ENCODE results near the gene NANOS3. TPM values are rescaled to one million over a fixed set of nuclear protein-coding genes. Genes with fewer than 3 reads are reported as not detected.

Gene NANOS3
- total RNA-seq, 2 donors from 2014 or later, result 3.1 to 3.8 TPM

GRCh38 chr19:13892870-13893269 is 15.9 kb downstream of the NANOS3 start:
- H3K4me3 Mint-ChIP-seq, result no peak overlapping the region
- H3K9me3 Mint-ChIP-seq, result no peaks in the 10 kb centered on the region
- DNase-seq, result no peak
- no peaks in the 10 kb centered on the region for H3K36me3 Mint-ChIP-seq (ENCODE audit: insufficient read depth in 2 of 2)
- no peak overlapping the region for H3K27ac Mint-ChIP-seq
- H3K27me3 Mint-ChIP-seq (ENCODE audit: low read depth), result no peaks in the 10 kb centered on the region
- ATAC-seq (replicated peaks in 1 of 2), result no peak
- H3K4me1 Mint-ChIP-seq (ENCODE audit: low read depth), result no peaks in the 10 kb centered on the region

- no peaks in the 10 kb centered on the region for H3K36me3 Mint-ChIP-seq (ENCODE audit: insufficient read depth in 2 of 2)
- no peak for DNase-seq
- no peaks in the 10 kb centered on the region for H3K4me1 Mint-ChIP-seq (ENCODE audit: low read depth)
- no peak overlapping the region for H3K4me3 Mint-ChIP-seq
- H3K27ac Mint-ChIP-seq, result no peak overlapping the region
- no peak for ATAC-seq (replicated peaks in 1 of 2)
- H3K27me3 Mint-ChIP-seq (ENCODE audit: low read depth), result no peaks in the 10 kb centered on the region
- no peaks in the 10 kb centered on the region for H3K9me3 Mint-ChIP-seq
Observed at GRCh38 chr19:13894552-13894951, 17.6 kb downstream of the NANOS3 start.

GRCh38 chr19:13896227-13896626 is 19.3 kb downstream of the NANOS3 start:
- ATAC-seq (replicated peaks in 1 of 2) (no peak), DNase-seq (no peak)
- no peak overlapping the region for H3K27ac Mint-ChIP-seq
- no peaks in the 10 kb centered on the region for H3K9me3 Mint-ChIP-seq
- no peaks in the 10 kb centered on the region for H3K36me3 Mint-ChIP-seq (ENCODE audit: insufficient read depth in 2 of 2)
- H3K4me1 Mint-ChIP-seq (ENCODE audit: low read depth), result no peaks in the 10 kb centered on the region
- no peaks in the 10 kb centered on the region for H3K27me3 Mint-ChIP-seq (ENCODE audit: low read depth)
- H3K4me3 Mint-ChIP-seq, result no peak overlapping the region

GRCh38 chr19:13899393-13899792 is 22.5 kb downstream of the NANOS3 start:
- no peak for DNase-seq
- ATAC-seq (replicated peaks in 1 of 2), result no peak
- peaks cover 4% of the 10 kb centered on the region for H3K4me1 Mint-ChIP-seq (ENCODE audit: low read depth)

GRCh38 chr19:13899912-13900584 is 23.1 kb downstream of the NANOS3 start:
- no peaks in the 10 kb centered on the region for H3K36me3 Mint-ChIP-seq (ENCODE audit: insufficient read depth in 2 of 2)
- H3K27ac Mint-ChIP-seq, result no peak overlapping the region
- ATAC-seq (replicated peaks in 1 of 2) (no peak), DNase-seq (no peak)
- H3K27me3 Mint-ChIP-seq (ENCODE audit: low read depth), result no peaks in the 10 kb centered on the region
- no peak overlapping the region for H3K4me3 Mint-ChIP-seq
- no peaks in the 10 kb centered on the region for H3K9me3 Mint-ChIP-seq
- peaks cover 10% of the 10 kb centered on the region for H3K4me1 Mint-ChIP-seq (ENCODE audit: low read depth)

More at GRCh38 chr19:13899393-13899792, 22.5 kb downstream of the NANOS3 start:
- Mint-ChIP-seq H3K9me3 (no peaks in the 10 kb centered on the region), H3K36me3 (ENCODE audit: insufficient read depth in 2 of 2) (no peaks in the 10 kb centered on the region), H3K27me3 (ENCODE audit: low read depth) (no peaks in the 10 kb centered on the region), H3K27ac (no peak overlapping the region), H3K4me3 (no peak overlapping the region)

GRCh38 chr19:13902993-13903555 is 26.1 kb downstream of the NANOS3 start:
- no peaks in the 10 kb centered on the region for H3K9me3 Mint-ChIP-seq
- H3K36me3 Mint-ChIP-seq (ENCODE audit: insufficient read depth in 2 of 2), result no peaks in the 10 kb centered on the region
- H3K4me3 Mint-ChIP-seq, result no peak overlapping the region
- ATAC-seq (replicated peaks in 1 of 2) (no peak), DNase-seq (peak; percentile 35 to 39)
- peaks cover 31% of the 10 kb centered on the region for H3K4me1 Mint-ChIP-seq (ENCODE audit: low read depth)
- no peaks in the 10 kb centered on the region for H3K27me3 Mint-ChIP-seq (ENCODE audit: low read depth)
- no peak overlapping the region for H3K27ac Mint-ChIP-seq

- Mint-ChIP-seq H3K4me3 (peak within 1 kb of the TSS; percentile 90 to 93), H3K27me3 (ENCODE audit: low read depth) (no peaks in the 10 kb centered on the region), H3K9me3 (no peaks in the 10 kb centered on the region), H3K36me3 (ENCODE audit: insufficient read depth in 2 of 2) (peaks cover 0 to 2% of the 10 kb centered on the region in 2 donors), H3K4me1 (ENCODE audit: low read depth) (peaks cover 31% of the 10 kb centered on the region), H3K27ac (peak within 1 kb of the TSS; percentile 80)
- DNase-seq (peak; percentile 97), ATAC-seq (replicated peaks in 1 of 2) (peak; percentile 99)
Observed at GRCh38 chr19:13905634-13906520, 28.9 kb downstream of the NANOS3 start, which contains the start of the genes BRME1 and CC2D1A. TSS of gene BRME1 (minus strand) at chr19:13906117. CDS start at chr19:13904892, 1,225 bp downstream. TSS of gene CC2D1A (plus strand) at chr19:13906201. CDS start at chr19:13906442, 241 bp downstream.

- H3K36me3 Mint-ChIP-seq (ENCODE audit: insufficient read depth in 2 of 2), result peaks cover 0 to 2% of the 10 kb centered on the region in 2 donors
- peak; percentile 20 to 21 for ATAC-seq (replicated peaks in 1 of 2)
- DNase-seq, result no peak
- peaks cover 31% of the 10 kb centered on the region for H3K4me1 Mint-ChIP-seq (ENCODE audit: low read depth)
- no peaks in the 10 kb centered on the region for H3K9me3 Mint-ChIP-seq
- peak overlapping the region; percentile 90 to 93 for H3K4me3 Mint-ChIP-seq
- H3K27ac Mint-ChIP-seq, result peak overlapping the region; percentile 80
- no peaks in the 10 kb centered on the region for H3K27me3 Mint-ChIP-seq (ENCODE audit: low read depth)
Observed at GRCh38 chr19:13906521-13906904, 29.6 kb downstream of the NANOS3 start.

- H3K27me3 Mint-ChIP-seq (ENCODE audit: low read depth), result no peaks in the 10 kb centered on the region
- no peak for DNase-seq
- no peaks in the 10 kb centered on the region for H3K9me3 Mint-ChIP-seq
- no peak for ATAC-seq (replicated peaks in 1 of 2)
- H3K4me3 Mint-ChIP-seq, result peak overlapping the region; percentile 90 to 93
- H3K27ac Mint-ChIP-seq, result peak overlapping the region; percentile 80
- H3K36me3 Mint-ChIP-seq (ENCODE audit: insufficient read depth in 2 of 2), result peaks cover 2% of the 10 kb centered on the region in 2 donors
- H3K4me1 Mint-ChIP-seq (ENCODE audit: low read depth), result peaks cover 31% of the 10 kb centered on the region
Observed at GRCh38 chr19:13906910-13907309, 30.0 kb downstream of the NANOS3 start.

GRCh38 chr19:13908674-13909073 is 31.7 kb downstream of the NANOS3 start:
- no peaks in the 10 kb centered on the region for H3K27me3 Mint-ChIP-seq (ENCODE audit: low read depth)
- H3K4me3 Mint-ChIP-seq, result no peak overlapping the region
- no peak for DNase-seq

GRCh38 chr19:13909430-13909829 is 32.5 kb downstream of the NANOS3 start:
- no peaks in the 10 kb centered on the region for H3K27me3 Mint-ChIP-seq (ENCODE audit: low read depth)
- ATAC-seq (replicated peaks in 1 of 2) (no peak), DNase-seq (no peak)
- no peak overlapping the region for H3K27ac Mint-ChIP-seq
- H3K4me1 Mint-ChIP-seq (ENCODE audit: low read depth), result peaks cover 27% of the 10 kb centered on the region
- no peak overlapping the region for H3K4me3 Mint-ChIP-seq
- H3K9me3 Mint-ChIP-seq, result no peaks in the 10 kb centered on the region
- peaks cover 2 to 4% of the 10 kb centered on the region in 2 donors for H3K36me3 Mint-ChIP-seq (ENCODE audit: insufficient read depth in 2 of 2)

More at GRCh38 chr19:13908674-13909073, 31.7 kb downstream of the NANOS3 start:
- Mint-ChIP-seq H3K36me3 (ENCODE audit: insufficient read depth in 2 of 2) (peaks cover 2 to 4% of the 10 kb centered on the region in 2 donors), H3K27ac (no peak overlapping the region), H3K4me1 (ENCODE audit: low read depth) (peaks cover 31% of the 10 kb centered on the region), H3K9me3 (no peaks in the 10 kb centered on the region)
- no peak for ATAC-seq (replicated peaks in 1 of 2)

GRCh38 chr19:13913352-13913751 is 36.4 kb downstream of the NANOS3 start:
- H3K4me1 Mint-ChIP-seq (ENCODE audit: low read depth), result no peaks in the 10 kb centered on the region
- peaks cover 2 to 6% of the 10 kb centered on the region in 2 donors for H3K36me3 Mint-ChIP-seq (ENCODE audit: insufficient read depth in 2 of 2)
- ATAC-seq (replicated peaks in 1 of 2), result no peak
- H3K27ac Mint-ChIP-seq, result no peak overlapping the region
- no peaks in the 10 kb centered on the region for H3K9me3 Mint-ChIP-seq
- no peaks in the 10 kb centered on the region for H3K27me3 Mint-ChIP-seq (ENCODE audit: low read depth)
- no peak overlapping the region for H3K4me3 Mint-ChIP-seq
- DNase-seq, result no peak

- Mint-ChIP-seq H3K4me3 (no peak overlapping the region), H3K4me1 (ENCODE audit: low read depth) (no peaks in the 10 kb centered on the region), H3K36me3 (ENCODE audit: insufficient read depth in 2 of 2) (peaks cover 2 to 6% of the 10 kb centered on the region in 2 donors), H3K9me3 (no peaks in the 10 kb centered on the region), H3K27me3 (ENCODE audit: low read depth) (no peaks in the 10 kb centered on the region), H3K27ac (no peak overlapping the region)
- DNase-seq (no peak), ATAC-seq (replicated peaks in 1 of 2) (no peak)
Observed at GRCh38 chr19:13914777-13915176, 37.8 kb downstream of the NANOS3 start.

Data from activated T-cell treated with anti-CD3 and anti-CD28 coated beads, Interleukin-2, amount 50 U/mL, for 72 hours (primary cell).